HG03521 (cell line): ENCODE data around the gene ZNF740.

Source experiments
- ATAC-seq: cut with Tn5 transposase; IDR thresholded peaks from one replicate; pipeline ENCODE4 v1.9.1; 2021; ENCODE audit warnings: mild to moderate bottlenecking, moderate library complexity; ENCODE audit not compliant: unreplicated experiment

The ZNF740 gene

GRCh38 chr12:53224061-53224896, 43.8 kb downstream of the ZNF740 start:
- ATAC-seq, result no peak

GRCh38 chr12:53224897-53225634, 44.5 kb downstream of the ZNF740 start:
- no peak for ATAC-seq

GRCh38 chr12:53225635-53226424, 45.3 kb downstream of the ZNF740 start:
- no peak for ATAC-seq

GRCh38 chr12:53226815-53227214, 46.3 kb downstream of the ZNF740 start:
- no peak for ATAC-seq

- ATAC-seq, result no peak
Observed at GRCh38 chr12:53227341-53227740, 46.8 kb downstream of the ZNF740 start.

- ATAC-seq, result no peak
Observed at GRCh38 chr12:53227836-53228235, 47.3 kb downstream of the ZNF740 start.

GRCh38 chr12:53229454-53229853, 48.9 kb downstream of the ZNF740 start:
- ATAC-seq, result no peak

- no peak for ATAC-seq
Observed at GRCh38 chr12:53230108-53230845, 49.8 kb downstream of the ZNF740 start.

- no peak for ATAC-seq
Observed at GRCh38 chr12:53231671-53231920, 51.1 kb downstream of the ZNF740 start.

GRCh38 chr12:53231921-53232645, 51.6 kb downstream of the ZNF740 start, which contains the start of gene RARG:
Gene RARG (minus strand): TSS chr12:53232209. CDS start chr12:53227545, 4,664 bp downstream.
- ATAC-seq, result no peak

GRCh38 chr12:53232646-53233461, 52.3 kb downstream of the ZNF740 start:
- no peak for ATAC-seq

- ATAC-seq, result no peak
Observed at GRCh38 chr12:53233671-53234121, 53.2 kb downstream of the ZNF740 start.

- ATAC-seq, result no peak
Observed at GRCh38 chr12:53234271-53234914, 53.9 kb downstream of the ZNF740 start.

GRCh38 chr12:53235164-53235563, 54.6 kb downstream of the ZNF740 start:
- ATAC-seq, result no peak

- no peak for ATAC-seq
Observed at GRCh38 chr12:53235742-53236442, 55.4 kb downstream of the ZNF740 start.

GRCh38 chr12:53236443-53237111, 56.1 kb downstream of the ZNF740 start:
- ATAC-seq, result no peak

- ATAC-seq, result no peak
Observed at GRCh38 chr12:53239643-53240258, 59.2 kb downstream of the ZNF740 start.
